A204.1 (cell line): ENCODE measurements around the gene SIRT3.
A peak's percentile ranks its signal among the peaks of the same experiment; 100 is the strongest.

Experiments used
- FAIRE-seq: peaks from 2 replicates; lab custom pipeline; 2012; peaks lifted over from hg19 to GRCh38; lab: Jason Lieb, UNC

Gene SIRT3

GRCh38 chr11:215581-216037 is 20.5 kb downstream of the SIRT3 start:
- no peak for FAIRE-seq

DNA sequence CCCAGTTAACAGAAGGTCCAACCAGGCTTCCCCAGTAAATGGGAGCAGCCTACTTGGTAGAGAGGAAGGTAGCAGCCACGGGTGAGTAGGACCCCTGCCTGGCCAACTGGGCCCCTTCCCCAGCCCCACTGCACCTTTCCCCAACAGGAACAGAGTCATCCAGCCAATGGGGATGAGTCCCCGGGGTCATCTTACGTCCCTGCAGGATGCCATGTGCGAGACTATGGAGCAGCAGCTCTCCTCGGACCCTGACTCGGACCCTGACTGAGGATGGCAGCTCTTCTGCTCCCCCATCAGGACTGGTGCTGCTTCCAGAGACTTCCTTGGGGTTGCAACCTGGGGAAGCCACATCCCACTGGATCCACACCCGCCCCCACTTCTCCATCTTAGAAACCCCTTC is 22.1 kb downstream of the SIRT3 start:
- FAIRE-seq = no peak

DNA sequence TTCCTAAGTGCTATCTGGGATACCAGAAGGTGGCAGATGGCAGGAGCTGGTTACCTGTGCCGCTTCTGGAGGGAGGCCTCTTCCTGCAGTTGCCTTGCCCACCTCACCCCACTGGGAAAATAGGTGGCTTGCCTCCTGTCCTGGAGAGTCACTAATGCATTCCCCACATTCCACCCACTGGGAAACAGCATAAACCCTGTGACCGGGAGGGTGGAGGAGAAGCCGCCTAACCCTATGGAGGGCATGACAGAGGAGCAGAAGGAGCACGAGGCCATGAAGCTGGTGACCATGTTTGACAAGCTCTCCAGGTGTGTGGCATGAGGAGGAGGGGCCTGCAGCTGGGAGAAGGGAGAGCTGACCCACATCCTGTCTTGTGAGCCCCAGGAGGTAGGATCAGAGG is 23.0 kb downstream of the SIRT3 start:
- no peak for FAIRE-seq

DNA sequence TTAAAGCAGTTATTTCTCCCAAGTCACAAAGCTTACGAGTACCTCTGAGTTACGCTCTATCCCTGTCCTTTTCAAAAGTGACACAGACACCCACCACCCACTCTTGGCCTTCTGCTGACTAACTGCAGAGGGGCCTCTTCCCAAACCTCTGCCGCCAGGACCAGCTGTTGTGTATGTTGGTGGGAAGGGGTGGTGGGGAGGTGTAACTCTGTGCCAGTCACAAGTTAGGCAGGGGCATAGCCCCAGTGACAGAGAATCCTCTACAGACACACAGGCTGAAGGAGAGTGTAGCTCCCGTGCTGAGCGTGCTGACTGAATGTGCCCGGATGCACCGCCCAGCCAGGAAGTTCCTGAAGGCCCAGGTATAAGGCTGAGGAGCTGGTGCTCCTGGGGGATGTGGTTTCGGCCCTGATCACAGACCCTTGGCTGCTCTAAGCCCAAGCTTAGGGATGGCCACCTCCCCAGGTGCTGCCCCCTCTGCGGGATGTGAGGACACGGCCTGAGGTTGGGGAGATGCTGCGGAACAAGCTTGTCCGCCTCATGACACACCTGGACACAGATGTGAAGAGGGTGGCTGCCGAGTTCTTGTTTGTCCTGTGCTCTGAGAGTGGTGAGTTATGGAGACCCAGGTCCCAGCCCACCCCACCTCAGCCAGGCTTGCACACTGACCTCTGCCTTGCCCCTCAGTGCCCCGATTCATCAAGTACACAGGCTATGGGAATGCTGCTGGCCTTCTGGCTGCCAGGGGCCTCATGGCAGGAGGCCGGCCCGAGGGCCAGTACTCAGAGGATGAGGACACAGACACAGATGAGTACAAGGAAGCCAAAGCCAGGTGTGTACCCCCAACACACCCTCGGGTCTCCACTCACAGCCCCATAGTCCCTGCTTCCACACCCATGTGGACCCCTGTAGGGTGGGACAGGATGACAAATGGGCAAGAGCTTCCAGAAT is 23.7 kb downstream of the SIRT3 start:
- no peak for FAIRE-seq

- FAIRE-seq = no peak
These were observed 24.4 kb downstream of the SIRT3 start for GRCh38 chr11:211741-212140.

- no peak for FAIRE-seq
These were observed 24.8 kb downstream of the SIRT3 start for GRCh38 chr11:211295-211694.

DNA sequence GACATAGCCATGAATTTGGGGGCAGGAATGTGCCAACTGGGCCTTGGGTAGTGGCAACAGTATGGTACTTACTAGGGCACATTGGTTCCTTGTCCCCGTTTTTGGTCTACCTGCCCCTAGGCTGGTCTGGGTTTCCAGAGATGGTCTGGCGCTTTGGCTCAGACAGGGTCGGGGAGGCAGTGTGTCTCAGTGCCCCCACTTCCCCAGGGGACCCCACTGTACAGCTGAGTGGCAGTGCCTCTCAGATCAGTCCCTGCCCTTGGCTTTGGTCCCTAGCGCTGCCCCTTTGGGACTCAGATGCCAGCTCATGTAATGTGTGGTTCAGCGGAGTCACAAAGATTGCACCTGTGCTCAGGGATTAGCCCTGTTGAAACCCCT is 25.4 kb downstream of the SIRT3 start:
- no peak for FAIRE-seq

DNA sequence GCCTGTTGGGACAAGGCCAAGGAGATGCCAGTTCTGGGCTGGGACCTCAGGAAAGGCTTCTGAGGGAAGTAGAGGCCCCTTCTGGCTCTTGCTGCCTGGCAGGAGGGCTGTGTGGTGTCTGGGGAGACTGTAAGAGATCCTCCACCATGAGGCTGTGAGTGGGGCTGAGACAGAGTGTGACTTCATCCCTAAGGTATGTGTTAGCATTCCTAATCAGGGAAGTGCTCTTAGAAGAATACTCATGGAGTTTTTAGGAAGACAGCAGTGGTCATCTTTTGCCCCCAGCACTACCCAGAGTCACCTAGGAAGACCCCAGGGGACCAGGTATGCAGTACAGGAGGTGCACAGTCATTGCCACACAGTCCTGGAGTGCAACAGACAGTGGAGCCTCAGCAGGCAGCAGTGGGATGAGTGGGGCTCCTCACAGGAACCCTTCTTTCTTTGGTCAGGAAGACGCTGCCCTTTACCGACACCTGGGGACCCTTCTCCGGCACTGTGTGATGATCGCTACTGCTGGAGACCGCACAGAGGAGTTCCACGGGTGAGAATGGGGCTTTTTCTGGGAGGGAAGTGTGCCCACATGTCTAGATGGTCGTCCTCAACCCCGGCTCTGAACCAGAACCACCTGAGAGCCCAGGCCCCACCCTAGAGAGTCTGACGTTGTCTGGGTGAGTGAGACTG is 25.9 kb downstream of the SIRT3 start:
- no peak for FAIRE-seq

- FAIRE-seq = no peak
These were observed 26.6 kb downstream of the SIRT3 start for GRCh38 chr11:209275-210121.

DNA sequence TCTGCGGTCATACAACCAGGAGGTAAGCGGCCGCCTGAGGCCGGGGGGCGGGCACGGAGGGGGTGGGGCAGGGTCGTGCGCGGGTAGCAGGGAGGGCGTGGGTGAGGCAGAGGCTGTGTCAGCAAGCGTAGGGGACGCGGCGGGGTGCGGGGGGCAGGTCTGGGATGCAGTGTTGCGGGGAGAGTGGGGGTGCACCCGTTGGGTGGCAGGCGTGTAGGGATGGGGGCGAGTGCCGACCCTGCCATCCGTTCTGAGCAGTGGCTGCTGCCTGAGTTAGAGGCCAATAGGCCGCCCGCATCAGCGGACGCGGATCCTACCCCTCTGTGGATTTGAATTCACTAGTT is 27.3 kb downstream of the SIRT3 start:
- no peak for FAIRE-seq

- no peak for FAIRE-seq
These were observed 27.8 kb downstream of the SIRT3 start for GRCh38 chr11:208181-208916.

DNA sequence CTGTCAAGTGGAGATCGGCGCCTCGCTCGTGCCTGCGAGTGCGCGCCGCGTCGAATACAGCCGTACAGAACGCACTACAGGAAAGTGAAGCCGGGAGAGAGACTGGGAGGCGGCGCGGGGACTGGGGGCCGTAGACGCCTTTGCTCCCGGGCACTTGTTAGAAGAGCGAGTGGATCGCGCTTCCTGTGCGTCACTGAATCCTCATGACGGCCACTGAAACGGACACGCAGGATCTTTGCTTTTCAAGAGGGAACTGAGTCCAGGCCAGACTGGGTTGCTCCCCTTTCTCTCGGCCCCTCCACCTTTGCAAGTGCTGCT is 28.3 kb downstream of the SIRT3 start:
- FAIRE-seq = no peak

DNA sequence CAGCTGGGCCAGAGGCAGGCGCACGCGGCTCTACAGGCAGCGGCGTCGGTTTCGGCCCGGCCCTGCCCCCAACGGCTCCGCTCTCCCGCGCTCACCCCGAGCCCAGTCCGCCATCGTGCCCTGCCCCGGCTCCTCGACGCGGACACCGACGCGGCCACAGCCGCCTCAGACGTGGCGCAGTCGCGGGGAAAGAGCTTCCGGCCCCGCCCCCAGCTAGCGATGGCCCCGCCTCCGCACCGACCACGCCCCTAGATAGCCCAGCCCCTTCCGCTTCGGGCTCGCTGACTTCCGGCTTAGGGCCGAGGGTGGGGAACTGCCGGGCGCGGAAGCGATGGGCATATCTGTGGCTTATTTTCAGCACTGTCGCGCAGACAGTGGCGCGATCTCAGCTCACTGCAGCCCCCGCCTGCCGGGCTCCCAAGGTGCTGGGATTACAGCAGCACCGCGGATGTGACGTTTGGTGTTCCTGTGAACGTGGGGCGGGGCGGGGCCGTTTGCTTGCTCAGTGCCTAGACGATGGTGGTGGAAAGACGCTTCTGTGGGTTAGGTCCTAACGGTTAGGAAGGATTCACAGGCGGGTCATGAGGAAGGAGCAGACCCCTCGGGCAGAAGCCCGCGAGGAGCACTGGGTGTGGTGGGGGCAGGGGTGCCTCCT is 28.8 kb downstream of the SIRT3 start, which contains the start of the genes BET1L and RIC8A:
Gene BET1L, minus strand, starts transcription at position 192 of the 655 bp plus-strand sequence. Its CDS starts 78 bp downstream, at position 114.
Gene RIC8A, plus strand, starts transcription at position 501 of the 655 bp plus-strand sequence. CDS start 1,147 bp downstream, outside the sequence.
- FAIRE-seq = peak; percentile 96

DNA sequence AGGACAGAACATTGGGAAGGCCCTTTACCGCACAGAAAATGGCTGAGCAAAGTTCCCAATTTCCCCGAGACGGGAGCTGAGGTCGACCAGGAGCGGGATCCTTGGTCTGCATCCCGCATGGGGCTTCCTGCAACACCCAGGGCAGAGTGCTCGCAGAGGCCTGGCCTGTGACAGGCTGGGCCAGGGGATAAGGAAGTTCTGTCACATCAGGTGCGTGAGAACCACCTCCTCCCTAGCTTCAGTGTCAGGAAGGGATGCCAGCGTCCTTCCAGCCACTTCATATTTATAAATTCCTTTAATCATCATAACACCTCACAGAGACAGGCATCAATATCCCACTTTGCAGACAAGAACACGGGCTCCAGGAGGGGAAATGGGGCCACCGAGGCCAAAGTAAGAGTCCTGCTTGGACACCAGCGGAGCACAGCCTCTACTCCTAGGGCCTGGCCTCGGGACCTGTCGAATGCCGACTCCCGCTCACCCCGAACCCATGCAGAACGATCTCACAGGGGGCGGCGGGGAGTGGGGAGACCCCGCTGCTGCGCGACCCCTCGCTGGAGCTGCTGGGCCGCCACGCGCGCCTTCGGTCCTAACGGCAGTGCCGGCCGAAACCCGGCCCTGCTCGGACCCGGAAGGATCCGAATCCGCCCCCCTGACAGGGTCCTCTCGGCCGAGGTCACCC is 29.5 kb downstream of the SIRT3 start:
- no peak for FAIRE-seq

DNA sequence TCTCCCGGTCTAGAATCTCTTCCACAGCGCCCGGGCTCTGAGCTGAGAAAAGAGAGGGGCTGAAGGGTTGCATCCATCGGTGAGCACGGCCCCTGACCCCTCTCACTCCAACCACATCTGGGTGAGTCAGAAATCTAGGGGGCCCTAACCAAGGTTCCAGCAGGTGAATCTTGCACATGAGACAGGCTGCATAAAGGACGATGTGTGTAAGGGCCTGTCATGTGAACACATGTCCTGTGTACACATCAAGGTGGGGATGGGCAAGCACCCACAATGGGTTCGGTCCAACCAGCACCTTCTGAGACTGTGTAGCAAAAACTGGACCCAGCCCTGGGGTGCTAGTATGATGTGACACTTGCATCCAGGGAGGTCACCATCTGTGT is 30.1 kb downstream of the SIRT3 start:
- FAIRE-seq = no peak

DNA sequence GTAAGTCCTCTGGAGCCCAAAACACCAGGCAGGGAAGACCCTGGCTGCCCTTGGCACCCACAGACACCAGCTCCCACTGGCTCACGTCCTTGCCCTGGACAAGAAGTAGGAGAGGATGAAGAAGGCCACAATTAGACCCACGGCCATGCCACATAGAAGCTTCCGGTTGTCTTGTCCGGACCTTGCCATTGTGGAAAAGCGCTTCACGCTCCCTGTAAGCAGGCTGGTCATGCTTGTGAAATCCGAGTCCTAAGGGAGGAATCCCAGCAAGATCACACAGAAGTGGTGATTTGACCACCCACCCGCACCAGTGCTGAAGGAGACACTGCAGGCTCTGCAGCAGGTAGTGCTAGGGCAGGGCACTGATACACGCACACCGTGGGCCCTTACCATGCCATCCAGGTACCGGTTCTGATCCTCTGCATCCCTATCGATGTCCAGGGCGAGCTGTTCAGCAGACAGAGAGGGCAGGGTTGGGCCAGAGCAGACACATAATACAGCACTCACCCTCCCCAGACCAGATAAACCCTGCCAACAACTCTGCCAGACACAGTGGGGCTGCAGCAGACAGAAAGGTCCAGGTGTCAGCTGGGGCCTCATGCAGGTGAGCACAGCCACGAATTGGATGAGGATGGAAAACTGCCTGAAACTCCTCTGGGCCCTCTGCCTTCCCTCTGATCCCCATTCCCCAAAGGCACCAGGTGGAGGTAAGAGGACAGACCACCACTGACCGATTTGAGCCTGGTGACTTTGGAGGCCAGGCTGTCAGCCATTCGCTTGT is 30.7 kb downstream of the SIRT3 start:
- FAIRE-seq = no peak

- FAIRE-seq = no peak
These were observed 31.5 kb downstream of the SIRT3 start for GRCh38 chr11:204587-205109.

GRCh38 chr11:203945-204586 is 32.1 kb downstream of the SIRT3 start:
- no peak for FAIRE-seq
